ENCODE data around the gene THBS4.
A peak's percentile ranks its signal among the peaks of the same experiment; 100 is the strongest.
"Not testable (repeated sequence)": the region's sequence is repeated elsewhere in the genome, so short reads cannot be mapped to it uniquely, and the experiment has no call there.

THBS4 gene

GRCh38 chr5:80076131-80077050, 41.2 kb downstream of the THBS4 start:
- WGBS (ENCODE audit: insufficient coverage, insufficient read length) = no CpG with 5 or more reads among the region's 10 CpGs

GRCh38 chr5:80077051-80077714, 42.0 kb downstream of the THBS4 start:
- Histone ChIP-seq H3K27ac (ENCODE audit: low read length) (no peak overlapping the region), H3K4me1 (ENCODE audit: control insufficient read depth, insufficient read depth, low read length) (no peaks in the 10 kb centered on the region)
- WGBS (ENCODE audit: insufficient coverage, insufficient read length) = no CpG with 5 or more reads among the region's 3 CpGs

More at GRCh38 chr5:80076131-80077050, 41.2 kb downstream of the THBS4 start:
- DNase-seq (ENCODE audit: low read depth, low spot score) = no peak
- H3K4me1 ChIP-seq (ENCODE audit: control insufficient read depth, insufficient read depth, low read length) = no peaks in the 10 kb centered on the region
- H3K9me3 ChIP-seq (ENCODE audit: control insufficient read depth, insufficient read depth, low read length) = no peaks in the 10 kb centered on the region
- no peak overlapping the region for H3K27ac ChIP-seq (ENCODE audit: low read length)
- H3K27me3 ChIP-seq (ENCODE audit: control insufficient read depth, insufficient read depth, low read length) = no peaks in the 10 kb centered on the region
- no peaks in the 10 kb centered on the region for H3K36me3 ChIP-seq (ENCODE audit: control insufficient read depth, insufficient read depth, low read length)
- no peak overlapping the region for H3K4me3 ChIP-seq (ENCODE audit: low read length)

GRCh38 chr5:80078921-80079320, 43.8 kb downstream of the THBS4 start:
- no peaks in the 10 kb centered on the region; the same call in 1 of the 2 replicates for H3K4me1 ChIP-seq (ENCODE audit: control insufficient read depth, insufficient read depth, low read length)
- H3K27ac ChIP-seq (ENCODE audit: low read length) = no peak overlapping the region
- H3K9me3 ChIP-seq (ENCODE audit: control insufficient read depth, insufficient read depth, low read length) = no peaks in the 10 kb centered on the region
- WGBS (ENCODE audit: insufficient coverage, insufficient read length) = no CpG with 5 or more reads among the region's 4 CpGs
- no peak for DNase-seq (ENCODE audit: low read depth, low spot score)
- no peak overlapping the region for H3K4me3 ChIP-seq (ENCODE audit: low read length)
- no peaks in the 10 kb centered on the region for H3K27me3 ChIP-seq (ENCODE audit: control insufficient read depth, insufficient read depth, low read length)
- H3K36me3 ChIP-seq (ENCODE audit: control insufficient read depth, insufficient read depth, low read length) = no peaks in the 10 kb centered on the region

More at GRCh38 chr5:80077051-80077714, 42.0 kb downstream of the THBS4 start:
- no peak overlapping the region for H3K4me3 ChIP-seq (ENCODE audit: low read length)
- no peaks in the 10 kb centered on the region for H3K27me3 ChIP-seq (ENCODE audit: control insufficient read depth, insufficient read depth, low read length)
- no peaks in the 10 kb centered on the region for H3K9me3 ChIP-seq (ENCODE audit: control insufficient read depth, insufficient read depth, low read length)
- DNase-seq (ENCODE audit: low read depth, low spot score) = no peak
- H3K36me3 ChIP-seq (ENCODE audit: control insufficient read depth, insufficient read depth, low read length) = no peaks in the 10 kb centered on the region

- Histone ChIP-seq H3K27ac (ENCODE audit: low read length) (no peak overlapping the region), H3K27me3 (ENCODE audit: control insufficient read depth, insufficient read depth, low read length) (no peaks in the 10 kb centered on the region), H3K4me1 (ENCODE audit: control insufficient read depth, insufficient read depth, low read length) (no peaks in the 10 kb centered on the region; the same call in 1 of the 2 replicates), H3K9me3 (ENCODE audit: control insufficient read depth, insufficient read depth, low read length) (no peaks in the 10 kb centered on the region), H3K4me3 (ENCODE audit: low read length) (no peak overlapping the region), H3K36me3 (ENCODE audit: control insufficient read depth, insufficient read depth, low read length) (no peaks in the 10 kb centered on the region)
- no peak for DNase-seq (ENCODE audit: low read depth, low spot score)
- 100% methylated on average over 1 of the region's 15 CpGs for WGBS (ENCODE audit: insufficient coverage, insufficient read length)
Measured at GRCh38 chr5:80082281-80082680, 47.1 kb downstream of the THBS4 start.

- no peaks in the 10 kb centered on the region for H3K27me3 ChIP-seq (ENCODE audit: control insufficient read depth, insufficient read depth, low read length)
- DNase-seq (ENCODE audit: low read depth, low spot score) = peak; percentile 61
- H3K4me1 ChIP-seq (ENCODE audit: control insufficient read depth, insufficient read depth, low read length) = no peaks in the 10 kb centered on the region; the same call in 1 of the 2 replicates
- no CpG with 5 or more reads among the region's 16 CpGs for WGBS (ENCODE audit: insufficient coverage, insufficient read length)
- no peak overlapping the region for H3K27ac ChIP-seq (ENCODE audit: low read length)
- no peaks in the 10 kb centered on the region for H3K9me3 ChIP-seq (ENCODE audit: control insufficient read depth, insufficient read depth, low read length)
- no peaks in the 10 kb centered on the region for H3K36me3 ChIP-seq (ENCODE audit: control insufficient read depth, insufficient read depth, low read length)
- H3K4me3 ChIP-seq (ENCODE audit: low read length) = no peak overlapping the region
Measured at GRCh38 chr5:80082731-80083100, 47.6 kb downstream of the THBS4 start.

- Histone ChIP-seq H3K4me1 (ENCODE audit: control insufficient read depth, insufficient read depth, low read length) (no peaks in the 10 kb centered on the region; the same call in 1 of the 2 replicates), H3K27me3 (ENCODE audit: control insufficient read depth, insufficient read depth, low read length) (no peaks in the 10 kb centered on the region), H3K36me3 (ENCODE audit: control insufficient read depth, insufficient read depth, low read length) (no peaks in the 10 kb centered on the region), H3K9me3 (ENCODE audit: control insufficient read depth, insufficient read depth, low read length) (no peaks in the 10 kb centered on the region), H3K27ac (ENCODE audit: low read length) (no peak overlapping the region), H3K4me3 (ENCODE audit: low read length) (no peak overlapping the region)
- WGBS (ENCODE audit: insufficient coverage, insufficient read length) = 95% methylated on average over 2 of the region's 19 CpGs
- no peak for DNase-seq (ENCODE audit: low read depth, low spot score)
Measured at GRCh38 chr5:80083101-80083890, 48.1 kb downstream of the THBS4 start.

GRCh38 chr5:80090884-80091166, 55.7 kb downstream of the THBS4 start:
- WGBS (ENCODE audit: insufficient coverage, insufficient read length) = no CpG with 5 or more reads among the region's 5 CpGs
- no peaks in the 10 kb centered on the region for H3K27me3 ChIP-seq (ENCODE audit: control insufficient read depth, insufficient read depth, low read length)
- DNase-seq (ENCODE audit: low read depth, low spot score) = no peak
- no peak overlapping the region for H3K27ac ChIP-seq (ENCODE audit: low read length)
- H3K9me3 ChIP-seq (ENCODE audit: control insufficient read depth, insufficient read depth, low read length) = no peaks in the 10 kb centered on the region
- H3K4me3 ChIP-seq (ENCODE audit: low read length) = no peak overlapping the region
- H3K4me1 ChIP-seq (ENCODE audit: control insufficient read depth, insufficient read depth, low read length) = no peaks in the 10 kb centered on the region; the same call in 1 of the 2 replicates
- H3K36me3 ChIP-seq (ENCODE audit: control insufficient read depth, insufficient read depth, low read length) = no peaks in the 10 kb centered on the region

GRCh38 chr5:80091792-80092192, 56.6 kb downstream of the THBS4 start:
- not testable (repeated sequence) for DNase-seq (ENCODE audit: low read depth, low spot score)

GRCh38 chr5:80092486-80093107, 57.4 kb downstream of the THBS4 start:
- no CpG with 5 or more reads among the region's 8 CpGs for WGBS (ENCODE audit: insufficient coverage, insufficient read length)
- Histone ChIP-seq H3K27me3 (ENCODE audit: control insufficient read depth, insufficient read depth, low read length) (no peaks in the 10 kb centered on the region), H3K36me3 (ENCODE audit: control insufficient read depth, insufficient read depth, low read length) (no peaks in the 10 kb centered on the region), H3K4me3 (ENCODE audit: low read length) (no peak overlapping the region), H3K27ac (ENCODE audit: low read length) (no peak overlapping the region), H3K4me1 (ENCODE audit: control insufficient read depth, insufficient read depth, low read length) (peaks cover 3% of the 10 kb centered on the region), H3K9me3 (ENCODE audit: control insufficient read depth, insufficient read depth, low read length) (no peaks in the 10 kb centered on the region)
- DNase-seq (ENCODE audit: low read depth, low spot score) = no peak

More at GRCh38 chr5:80091792-80092192, 56.6 kb downstream of the THBS4 start:
- not testable (repeated sequence) for H3K4me1 ChIP-seq (ENCODE audit: control insufficient read depth, insufficient read depth, low read length); H3K36me3 ChIP-seq (ENCODE audit: control insufficient read depth, insufficient read depth, low read length); H3K27me3 ChIP-seq (ENCODE audit: control insufficient read depth, insufficient read depth, low read length); H3K4me3 ChIP-seq (ENCODE audit: low read length); H3K9me3 ChIP-seq (ENCODE audit: control insufficient read depth, insufficient read depth, low read length); H3K27ac ChIP-seq (ENCODE audit: low read length)
- WGBS (ENCODE audit: insufficient coverage, insufficient read length) = no CpG with 5 or more reads among the region's 15 CpGs

- no peak overlapping the region for H3K27ac ChIP-seq (ENCODE audit: low read length)
- no peaks in the 10 kb centered on the region for H3K27me3 ChIP-seq (ENCODE audit: control insufficient read depth, insufficient read depth, low read length)
- H3K36me3 ChIP-seq (ENCODE audit: control insufficient read depth, insufficient read depth, low read length) = no peaks in the 10 kb centered on the region
- H3K4me1 ChIP-seq (ENCODE audit: control insufficient read depth, insufficient read depth, low read length) = peaks cover 7% of the 10 kb centered on the region
- DNase-seq (ENCODE audit: low read depth, low spot score) = no peak
- H3K9me3 ChIP-seq (ENCODE audit: control insufficient read depth, insufficient read depth, low read length) = no peaks in the 10 kb centered on the region
- H3K4me3 ChIP-seq (ENCODE audit: low read length) = no peak overlapping the region
- no CpG with 5 or more reads among the region's 8 CpGs for WGBS (ENCODE audit: insufficient coverage, insufficient read length)
Measured at GRCh38 chr5:80093796-80094195, 58.6 kb downstream of the THBS4 start.

All from iPS DF 6.9 (cell line).